Smooth muscle cell of trachea (primary cell): ENCODE data around the gene SNRPD2. TPM values are rescaled to one million over a fixed set of nuclear protein-coding genes. Genes with fewer than 3 reads are reported as not detected.

Experiments
- total RNA-seq: library from RNA; depleted of rRNA; stranded (reverse); fragments of >200 nt; gene quantifications from 2 replicates; pipeline ENCODE4 v1.2.1, GENCODE V29; 2014

The SNRPD2 gene
- total RNA-seq: 228 and 382 TPM in 2 replicates

GRCh38 chr19:45691516-45692186, at the start of gene SNRPD2:
SNRPD2 (minus strand) TSS chr19:45691953; CDS start chr19:45691888, 65 bp downstream.

DNA sequence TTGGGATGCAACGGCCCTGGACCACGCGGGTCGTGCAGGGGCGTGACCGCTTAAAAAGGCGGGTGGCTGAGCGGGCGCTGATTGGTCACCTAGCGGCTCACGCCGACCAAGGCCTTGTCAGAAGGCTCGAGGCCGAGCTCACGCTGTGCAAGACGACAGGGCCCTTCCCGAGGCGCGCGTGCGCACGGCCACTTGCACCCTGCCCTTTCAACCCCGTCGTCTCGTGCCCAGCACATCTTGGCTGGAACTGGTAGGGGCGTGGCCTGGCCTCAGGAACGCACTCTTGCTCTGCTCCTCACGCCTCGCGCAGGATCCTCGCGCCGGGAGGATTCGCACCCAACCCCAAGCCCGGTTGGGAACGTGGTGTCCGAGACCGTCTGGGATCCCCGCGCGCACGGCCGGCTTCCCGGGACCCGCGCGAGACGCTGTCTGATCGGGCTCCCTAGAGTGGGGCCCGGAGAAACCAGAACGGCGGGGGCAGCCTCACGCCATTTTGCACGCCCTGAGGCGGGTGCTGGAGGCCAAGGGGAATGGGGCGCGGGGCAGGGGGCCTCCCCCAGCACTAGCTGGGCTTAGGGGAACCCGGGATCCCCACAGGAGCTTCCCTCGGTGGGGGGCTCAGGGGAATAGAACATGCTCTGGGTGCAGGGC, 41.5 kb upstream of the SNRPD2 start, which contains the start of gene MEIOSIN:
TSS of gene MEIOSIN (plus strand) at position 280 of the 651 bp plus-strand sequence. CDS start 1,938 bp downstream, outside the sequence.

GRCh38 chr19:45730368-45731288, 38.9 kb upstream of the SNRPD2 start, which contains the start of gene FBXO46:
FBXO46 (minus strand) TSS chr19:45730896; CDS start chr19:45713495, 17,401 bp downstream.

GRCh38 chr19:45692187-45693105, 693 bp upstream of the SNRPD2 start, which contains the start of gene QPCTL:
QPCTL (plus strand) TSS chr19:45692666; CDS start chr19:45692704, 38 bp downstream.

GRCh38 chr19:45667620-45668341, 24.0 kb downstream of the SNRPD2 start, which contains the start of gene GIPR:
GIPR (plus strand) TSS chr19:45668221; CDS start chr19:45669521, 1,300 bp downstream.

GRCh38 chr19:45638930-45639729, 52.6 kb downstream of the SNRPD2 start, which contains the start of gene EML2:
EML2 (minus strand) TSS chr19:45639397; CDS start chr19:45639376, 21 bp downstream.

Other genes with a start within 250 kb of the SNRPD2 start
- 0.73 and 3.3 TPM in 2 replicates for gene FOSB, start 224.0 kb downstream of the SNRPD2 start, total RNA-seq
- 12.9 and 14.0 TPM in 2 replicates for gene RTN2, start 194.9 kb downstream of the SNRPD2 start, total RNA-seq
- gene PPM1N, start 193.5 kb downstream of the SNRPD2 start, total RNA-seq: 3.3 and 4.1 TPM in 2 replicates
- 58.6 and 60.5 TPM in 2 replicates for gene VASP, start 184.5 kb downstream of the SNRPD2 start, total RNA-seq
- gene OPA3, start 107.2 kb downstream of the SNRPD2 start, total RNA-seq: 5.5 and 6.5 TPM in 2 replicates
- gene GPR4, start 89.7 kb downstream of the SNRPD2 start, total RNA-seq: 0.17 and 0.73 TPM in 2 replicates
- 38.3 and 63.5 TPM in 2 replicates for gene EML2, start 52.6 kb downstream of the SNRPD2 start, total RNA-seq
- 0.29 TPM in 1 of 2 replicates, not detected in the other for gene GIPR, start 23.7 kb downstream of the SNRPD2 start, total RNA-seq
- 9.6 and 11.1 TPM in 2 replicates for gene QPCTL, start 713 bp upstream of the SNRPD2 start, total RNA-seq
- 5.2 and 9.1 TPM in 2 replicates for gene FBXO46, start 38.9 kb upstream of the SNRPD2 start, total RNA-seq
- not detected in 2 replicates for gene MEIOSIN, start 41.5 kb upstream of the SNRPD2 start, total RNA-seq
- 11.2 and 18.9 TPM in 2 replicates for gene SIX5, start 77.3 kb upstream of the SNRPD2 start, total RNA-seq
- gene DMPK, start 90.5 kb upstream of the SNRPD2 start, total RNA-seq: 27.3 and 94.1 TPM in 2 replicates
- 38.8 and 43.2 TPM in 2 replicates for gene DMWD, start 100.9 kb upstream of the SNRPD2 start, total RNA-seq
- 0.15 and 0.17 TPM in 2 replicates for gene RSPH6A, start 123.4 kb upstream of the SNRPD2 start, total RNA-seq
- gene SYMPK, start 171.2 kb upstream of the SNRPD2 start, total RNA-seq: 36.5 and 42.3 TPM in 2 replicates
- not detected in 2 replicates for gene FOXA3, start 172.4 kb upstream of the SNRPD2 start, total RNA-seq
- gene IRF2BP1, start 194.2 kb upstream of the SNRPD2 start, total RNA-seq: 27.5 and 43.8 TPM in 2 replicates
- 2.5 and 2.8 TPM in 2 replicates for gene MYPOP, start 210.7 kb upstream of the SNRPD2 start, total RNA-seq
- gene NANOS2, start 222.8 kb upstream of the SNRPD2 start, total RNA-seq: not detected in 2 replicates